SJSA1 (cell line): ENCODE measurements around the gene MATR3. TPM values are rescaled to one million over a fixed set of nuclear protein-coding genes. Genes with fewer than 3 reads are reported as not detected.
A peak's percentile ranks its signal among the peaks of the same experiment; 100 is the strongest.
"Not testable (repeated sequence)": the region's sequence is repeated elsewhere in the genome, so short reads cannot be mapped to it uniquely, and the experiment has no call there.

Source experiments
- DNase-seq, 2 experiments: peaks; one replicate each; pipeline ENCODE4 v3.0.0-alpha.2; 2015 to 2020; ENCODE audit warnings: low spot score in 2 of 2, low read depth in 1 of 2
- H3K27ac ChIP-seq: fragments of 250-450 bp; sonication (Bioruptor Pico); 2 replicates; pipeline ENCODE4 v1.5.1; 2020; ENCODE audit warnings: mild to moderate bottlenecking, moderate library complexity
- H3K27me3 ChIP-seq: fragments of 250-450 bp; sonication (Bioruptor Pico); replicated peaks from 2 replicates; pipeline ENCODE4 v1.5.1; 2020; ENCODE audit warnings: mild to moderate bottlenecking, moderate library complexity
- H3K36me3 ChIP-seq: fragments of 250-450 bp; sonication (Bioruptor Pico); 2 replicates; pipeline ENCODE4 v1.5.1; 2020; ENCODE audit warnings: mild to moderate bottlenecking
- H3K4me1 ChIP-seq: fragments of 250-450 bp; sonication (Bioruptor Pico); replicated peaks from 2 replicates; pipeline ENCODE4 v1.6.1; 2021; ENCODE audit warnings: mild to moderate bottlenecking
- H3K4me3 ChIP-seq: fragments of 250-450 bp; sonication (Bioruptor Pico); 2 replicates; pipeline ENCODE4 v1.5.1; 2020; ENCODE audit warnings: mild to moderate bottlenecking
- H3K9me3 ChIP-seq: fragments of 250-450 bp; sonication (Bioruptor Pico); replicated peaks from 2 replicates; pipeline ENCODE4 v1.5.1; 2020; ENCODE audit warnings: mild to moderate bottlenecking
- total RNA-seq: library from RNA; depleted of rRNA; stranded (reverse); fragments of >200 nt; shearing (Covaris generic); gene quantifications from 2 replicates; pipeline ENCODE4 v1.2.3, GENCODE V29; 2014

Gene MATR3
- total RNA-seq, 1 experiment from 2014 or later: 470 TPM

GRCh38 chr5:139335811-139336210 is 42.3 kb downstream of the MATR3 start:
- Histone ChIP-seq H3K4me3 (no peak overlapping the region), H3K4me1 (0 out of 2 replicates have a peak, but pooled peaks cover under 1% of the 10 kb centered on the region), H3K9me3 (no peaks in the 10 kb centered on the region), H3K27me3 (no peaks in the 10 kb centered on the region), H3K36me3 (peaks cover 26% of the 10 kb centered on the region), H3K27ac (no peak overlapping the region)
- peak in 1 of 2 experiments; percentile 40 for DNase-seq

DNA sequence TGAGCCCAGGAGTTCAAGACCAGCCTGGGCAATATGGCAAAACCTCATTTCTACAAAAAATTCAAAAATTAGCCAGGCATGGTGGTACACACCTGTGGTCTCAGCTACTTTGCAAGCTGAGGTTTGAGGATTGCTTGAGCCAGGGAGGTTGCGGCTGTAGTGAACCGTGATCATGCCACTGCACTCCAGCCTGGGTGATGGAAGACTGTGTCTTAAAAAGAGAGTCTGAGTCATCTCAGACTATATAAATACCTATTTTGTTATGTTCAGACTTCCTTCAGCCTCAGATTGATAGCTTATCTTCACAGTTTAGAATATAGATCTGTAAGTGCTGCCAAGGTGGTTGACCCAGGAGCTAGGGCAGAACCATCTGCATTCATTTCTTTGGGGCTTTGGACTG is 46.5 kb downstream of the MATR3 start:
- Histone ChIP-seq H3K4me1 (peaks cover 13% of the 10 kb centered on the region), H3K27ac (no peak overlapping the region), H3K36me3 (peaks cover 14% of the 10 kb centered on the region), H3K4me3 (no peak overlapping the region), H3K27me3 (no peaks in the 10 kb centered on the region), H3K9me3 (no peaks in the 10 kb centered on the region)
- no peak for DNase-seq

DNA sequence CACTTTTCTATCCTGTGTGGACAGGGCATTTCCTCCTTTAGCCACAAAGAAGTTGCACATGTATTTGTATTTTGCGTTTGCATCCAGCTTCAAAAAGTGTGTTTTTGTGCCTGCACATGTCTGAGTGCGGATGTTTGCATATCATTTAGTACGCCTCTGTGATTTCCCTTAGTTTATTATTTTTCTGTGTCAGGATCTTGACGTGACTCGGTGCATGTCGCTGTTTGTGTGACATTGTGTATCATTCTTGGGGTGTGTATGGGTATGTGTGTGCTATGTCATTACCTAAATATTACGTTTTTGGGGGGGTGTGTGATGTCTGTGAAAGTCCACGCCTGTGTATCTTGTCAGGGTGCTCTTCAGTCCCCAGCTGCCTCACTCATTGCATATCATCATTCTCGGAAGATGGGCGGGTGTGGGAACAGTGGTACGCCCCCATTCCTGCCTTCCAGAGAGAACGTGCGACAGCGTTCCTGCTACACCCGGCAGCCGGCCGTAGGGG is 47.7 kb downstream of the MATR3 start:
- Histone ChIP-seq H3K27me3 (no peaks in the 10 kb centered on the region), H3K27ac (no peak overlapping the region), H3K9me3 (no peaks in the 10 kb centered on the region), H3K4me1 (peaks cover 13% of the 10 kb centered on the region), H3K4me3 (peak overlapping the region; percentile 77), H3K36me3 (peaks cover 14% of the 10 kb centered on the region)
- DNase-seq: no peak

DNA sequence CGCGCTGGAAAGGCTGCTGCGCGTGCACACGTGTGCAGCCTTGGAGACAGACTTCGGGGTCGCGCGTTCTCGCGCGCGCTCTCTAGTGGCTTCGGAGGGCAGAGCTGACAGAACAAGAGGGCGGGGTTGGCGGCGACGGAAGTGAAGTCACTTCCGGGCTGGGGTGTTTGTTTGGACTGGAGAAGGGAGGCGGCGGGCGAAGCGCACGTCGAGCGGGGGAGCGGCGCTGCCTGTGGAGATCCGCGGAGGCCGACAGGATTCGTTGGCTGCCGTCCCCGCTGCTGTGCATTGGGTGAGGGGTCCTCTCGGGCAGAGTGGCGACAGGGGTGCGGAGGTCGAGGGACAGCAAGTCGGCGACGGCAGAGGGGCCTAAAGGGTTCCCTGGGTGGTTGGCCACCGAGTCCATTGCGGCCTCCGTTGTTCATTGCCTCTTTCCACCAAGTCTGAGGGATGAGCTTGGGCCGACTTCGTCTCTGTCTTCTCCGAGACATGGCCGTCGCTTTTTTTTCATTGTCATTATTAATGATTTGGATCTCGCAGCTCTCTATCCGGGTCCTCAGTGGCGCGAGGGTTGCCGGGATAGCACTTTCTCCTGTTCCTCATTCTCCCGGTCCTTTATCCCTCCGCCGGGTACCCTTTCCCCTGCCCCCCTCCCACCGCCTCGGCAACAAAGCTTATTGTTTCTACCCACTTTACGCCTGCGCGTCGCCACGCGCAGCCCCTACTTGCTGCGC is 48.3 kb downstream of the MATR3 start, which contains the start of gene PAIP2:
TSS of gene PAIP2 (plus strand) at position 166 of the 734 bp plus-strand sequence. CDS start 21,931 bp downstream, outside the sequence.
- Histone ChIP-seq H3K9me3 (no peaks in the 10 kb centered on the region), H3K4me1 (peaks cover 13% of the 10 kb centered on the region), H3K36me3 (peaks cover 14% of the 10 kb centered on the region), H3K27me3 (no peaks in the 10 kb centered on the region), H3K27ac (peak within 1 kb of the TSS; percentile 94), H3K4me3 (peak within 1 kb of the TSS; percentile 77)
- peak; percentile 99 to 100 for DNase-seq

- Histone ChIP-seq H3K27me3 (no peaks in the 10 kb centered on the region), H3K4me3 (peak overlapping the region; percentile 77), H3K4me1 (peaks cover 13% of the 10 kb centered on the region), H3K36me3 (peaks cover 16% of the 10 kb centered on the region), H3K9me3 (no peaks in the 10 kb centered on the region), H3K27ac (peak overlapping the region; percentile 94)
- DNase-seq: no peak
Observed at GRCh38 chr5:139342423-139342723, 48.8 kb downstream of the MATR3 start.

DNA sequence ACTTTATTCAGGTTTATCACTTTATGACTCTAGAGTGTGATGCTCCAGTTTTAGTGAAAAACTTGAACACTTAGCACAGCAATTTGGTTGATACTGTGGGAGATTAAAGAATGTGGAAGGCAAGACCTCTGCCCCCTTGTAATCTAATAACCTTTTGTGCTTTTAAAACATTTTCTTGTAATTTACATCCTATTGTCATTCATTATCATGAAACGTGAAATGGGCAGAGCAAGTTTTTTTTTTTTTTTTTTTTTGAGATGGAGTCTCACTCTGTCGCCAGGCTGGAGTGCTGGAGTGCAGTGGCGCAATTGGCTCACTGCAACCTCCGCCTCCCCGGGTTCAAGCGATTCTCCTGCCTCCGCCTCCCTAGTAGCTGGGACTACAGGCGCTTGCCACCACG is 49.9 kb downstream of the MATR3 start:
- Histone ChIP-seq H3K4me3 (no peak overlapping the region; the same call in 1 of the 2 replicates), H3K9me3 (no peaks in the 10 kb centered on the region), H3K27me3 (no peaks in the 10 kb centered on the region), H3K4me1 (peaks cover 13% of the 10 kb centered on the region), H3K27ac (no peak overlapping the region), H3K36me3 (peaks cover 20% of the 10 kb centered on the region)
- DNase-seq: no peak

- no peaks in the 10 kb centered on the region for H3K27me3 ChIP-seq
- peaks cover 13% of the 10 kb centered on the region for H3K4me1 ChIP-seq
- DNase-seq: no peak
- H3K9me3 ChIP-seq: no peaks in the 10 kb centered on the region
- no peak overlapping the region for H3K27ac ChIP-seq
- H3K36me3 ChIP-seq: peaks cover 20% of the 10 kb centered on the region
- no peak overlapping the region for H3K4me3 ChIP-seq
Observed at GRCh38 chr5:139344177-139344576, 50.6 kb downstream of the MATR3 start.

- H3K27ac ChIP-seq, DNase-seq, H3K27me3 ChIP-seq, H3K4me3 ChIP-seq, H3K9me3 ChIP-seq: not testable (repeated sequence)
- Histone ChIP-seq H3K36me3 (peaks cover 25% of the 10 kb centered on the region), H3K4me1 (peaks cover 13% of the 10 kb centered on the region)
Observed at GRCh38 chr5:139345442-139345841, 51.9 kb downstream of the MATR3 start.

DNA sequence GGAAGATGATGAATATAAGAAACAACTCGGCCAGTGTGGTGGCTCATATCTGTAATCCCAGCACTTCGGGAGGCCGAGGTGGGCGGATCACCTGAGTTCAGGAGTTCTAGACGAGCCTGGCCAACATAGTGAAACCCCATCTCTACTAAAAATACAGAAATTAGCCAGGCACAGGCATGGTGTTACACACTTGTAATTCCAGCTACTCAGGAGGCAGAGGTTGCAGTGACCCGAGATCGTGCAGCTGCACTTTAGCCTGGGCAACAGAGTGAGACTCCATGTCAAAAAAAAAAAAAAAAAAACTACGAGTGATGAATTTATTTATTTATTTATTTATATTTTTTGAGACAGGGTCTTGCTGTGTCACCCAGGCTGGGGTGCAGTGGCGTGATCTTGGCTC is 54.3 kb downstream of the MATR3 start:
- not testable (repeated sequence) for H3K27ac ChIP-seq, H3K9me3 ChIP-seq, DNase-seq, H3K4me1 ChIP-seq, H3K27me3 ChIP-seq, H3K4me3 ChIP-seq
- H3K36me3 ChIP-seq: peaks cover 21% of the 10 kb centered on the region

DNA sequence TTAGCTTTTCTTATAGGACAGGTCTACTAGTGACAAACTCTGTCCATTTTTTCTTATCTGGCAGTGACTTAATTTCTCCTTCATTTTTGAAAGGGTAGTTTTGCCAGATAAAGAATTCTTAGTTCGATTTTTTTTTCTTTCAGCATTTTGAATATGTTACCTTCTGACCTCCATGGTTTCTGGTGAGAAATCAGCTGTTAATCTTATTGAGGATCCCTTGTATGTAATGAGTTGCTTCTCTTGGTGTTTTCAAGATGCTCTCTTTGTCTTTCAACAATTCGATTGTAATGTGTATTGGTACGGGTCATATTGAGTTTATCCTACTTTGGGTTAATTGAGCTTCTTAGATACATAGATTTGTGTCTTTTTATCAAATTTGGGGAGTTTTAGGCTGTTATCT is 60.6 kb downstream of the MATR3 start:
- no peak for DNase-seq
- Histone ChIP-seq H3K4me1 (no peaks in the 10 kb centered on the region), H3K27ac (no peak overlapping the region), H3K36me3 (peaks cover 43% of the 10 kb centered on the region), H3K4me3 (no peak overlapping the region), H3K9me3 (no peaks in the 10 kb centered on the region), H3K27me3 (no peaks in the 10 kb centered on the region)

- not testable (repeated sequence) for DNase-seq, H3K4me1 ChIP-seq, H3K27ac ChIP-seq, H3K4me3 ChIP-seq, H3K27me3 ChIP-seq, H3K9me3 ChIP-seq
- H3K36me3 ChIP-seq: peaks cover 43% of the 10 kb centered on the region
Observed at GRCh38 chr5:139355900-139356299, 62.4 kb downstream of the MATR3 start.

GRCh38 chr5:139358064-139358463 is 64.5 kb downstream of the MATR3 start:
- Histone ChIP-seq H3K9me3 (no peaks in the 10 kb centered on the region), H3K27me3 (no peaks in the 10 kb centered on the region), H3K4me3 (no peak overlapping the region), H3K36me3 (peaks cover 43% of the 10 kb centered on the region), H3K4me1 (no peaks in the 10 kb centered on the region), H3K27ac (no peak overlapping the region)
- no peak for DNase-seq

DNA sequence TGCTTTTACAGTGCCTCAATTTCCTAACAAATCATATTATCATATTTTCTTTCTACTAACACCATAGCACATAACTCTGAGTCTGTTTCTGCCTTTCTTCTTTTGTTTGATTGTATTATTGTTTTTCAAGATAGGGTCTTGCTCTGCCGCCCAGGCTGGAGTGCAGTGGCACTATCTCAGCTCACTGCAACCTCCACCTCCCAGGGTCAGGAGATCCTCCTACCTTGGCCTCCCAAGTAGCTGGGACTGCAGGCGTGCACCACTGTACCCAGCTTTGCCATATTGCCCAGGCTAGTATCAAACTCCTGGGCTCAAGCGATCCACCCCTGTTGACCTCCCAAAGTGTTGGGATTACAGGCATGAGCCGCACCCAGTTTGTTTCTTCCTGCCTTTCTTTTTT is 66.8 kb downstream of the MATR3 start:
- H3K36me3 ChIP-seq: peaks cover 50% of the 10 kb centered on the region
- no peak for DNase-seq
- no peak overlapping the region for H3K4me3 ChIP-seq
- no peaks in the 10 kb centered on the region for H3K4me1 ChIP-seq
- H3K27ac ChIP-seq: no peak overlapping the region
- H3K27me3 ChIP-seq: no peaks in the 10 kb centered on the region
- no peaks in the 10 kb centered on the region for H3K9me3 ChIP-seq

DNA sequence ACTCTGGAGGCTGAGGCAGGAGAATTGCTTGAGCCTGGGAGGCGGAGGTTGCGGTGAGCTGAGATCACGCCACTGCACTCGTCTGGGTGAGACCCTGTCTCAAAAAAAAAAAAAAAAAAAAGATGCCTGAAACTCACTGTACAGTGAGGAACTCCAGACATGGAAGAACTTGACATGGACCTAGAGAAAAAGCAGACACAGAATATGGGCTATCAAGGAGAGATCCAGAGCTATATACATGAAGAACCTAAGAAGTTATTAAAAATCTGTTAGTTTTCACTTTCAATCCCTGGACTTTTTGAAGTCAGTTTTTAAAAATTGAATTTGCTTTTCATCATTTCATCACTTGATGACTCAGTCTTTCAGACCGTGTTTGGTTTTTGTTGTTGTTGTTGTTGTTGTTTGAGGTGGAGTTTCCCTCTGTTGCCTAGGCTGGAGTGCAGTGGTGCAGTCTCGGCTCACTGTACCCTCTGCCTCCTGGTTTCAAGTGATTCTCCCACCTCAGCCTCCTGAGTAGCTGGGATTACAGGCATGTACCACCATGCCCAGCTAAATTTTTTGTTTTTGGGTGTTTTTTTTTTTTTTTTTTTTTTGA is 68.4 kb downstream of the MATR3 start:
- no peak for DNase-seq

More for the DNA sequence above, 68.4 kb downstream of the MATR3 start:
- Histone ChIP-seq H3K9me3 (no peaks in the 10 kb centered on the region), H3K27ac (no peak overlapping the region), H3K27me3 (no peaks in the 10 kb centered on the region), H3K36me3 (peaks cover 59% of the 10 kb centered on the region), H3K4me3 (no peak overlapping the region), H3K4me1 (no peaks in the 10 kb centered on the region)
